Measurements from ENCODE around the gene LRP1.

LRP1 gene

DNA sequence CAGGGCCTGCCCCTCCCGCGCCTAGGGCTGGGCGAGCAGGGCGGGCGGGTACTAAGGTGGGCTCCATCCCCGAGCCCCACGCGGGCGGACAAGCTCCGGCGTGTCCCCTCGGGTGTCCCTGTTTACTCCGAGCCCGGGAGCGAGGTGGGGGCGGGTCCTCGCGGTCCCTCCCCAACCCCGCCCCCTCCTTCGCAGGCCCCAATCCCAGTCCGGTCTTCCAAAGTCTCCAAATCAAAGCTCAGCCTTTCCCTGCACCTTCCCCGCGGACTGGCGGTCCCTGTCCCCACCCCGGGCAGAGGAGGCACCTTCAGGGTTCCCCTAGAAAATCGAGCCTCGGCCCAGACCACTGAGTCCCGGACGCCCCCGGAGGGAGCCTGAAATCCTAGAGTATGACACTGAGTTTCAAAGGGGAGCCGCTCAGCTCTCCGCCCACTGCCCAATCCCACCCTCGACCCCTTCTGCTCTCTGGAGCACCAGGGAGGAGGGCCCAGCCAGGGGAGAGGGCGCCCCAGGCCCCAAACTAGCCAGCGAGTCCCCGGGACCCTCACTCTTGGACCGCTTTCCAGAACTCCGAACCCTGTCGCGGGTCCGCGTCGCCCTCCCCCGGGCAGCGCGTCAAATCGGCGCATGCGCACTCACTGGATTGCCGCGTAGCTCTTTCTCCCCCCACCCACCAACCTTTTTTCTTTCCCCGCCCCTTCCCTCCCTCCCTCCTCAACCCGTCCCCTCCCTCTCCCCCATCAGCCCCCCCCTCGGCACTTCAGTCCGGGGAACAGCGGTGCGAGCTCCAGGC is at the start of gene LRP1:
Gene LRP1 (plus strand): TSS at position 758 of the 793 bp plus-strand sequence. CDS start 482 bp downstream, outside the sequence.
- no peak for FAIRE-seq

- FAIRE-seq: peak; percentile 95
Measured at GRCh38 chr12:57078519-57079404, 49.5 kb upstream of the LRP1 start, which contains the start of gene NEMP1. Gene NEMP1, minus strand, starts transcription at chr12:57078791. Its CDS starts 46 bp downstream, at chr12:57078745.

DNA sequence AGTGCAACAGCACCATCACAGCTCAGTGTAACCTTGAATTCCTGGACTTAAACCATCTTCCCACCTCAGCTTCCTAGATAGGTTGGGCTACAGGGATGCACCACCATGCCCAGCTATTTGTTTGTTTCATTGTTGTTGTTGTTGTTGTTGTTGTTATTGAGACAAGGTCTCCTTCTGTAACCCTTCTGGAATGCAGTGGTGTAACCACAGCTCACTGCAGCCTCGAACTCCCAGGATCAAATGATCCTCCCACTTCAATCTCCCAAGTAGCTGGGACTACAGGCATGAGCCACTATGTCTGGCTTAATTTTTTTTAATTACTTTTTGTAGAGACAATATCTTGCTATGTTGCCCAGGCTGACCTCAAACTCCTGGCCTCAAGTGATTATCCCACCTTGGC is 48.5 kb upstream of the LRP1 start:
- no peak for FAIRE-seq

DNA sequence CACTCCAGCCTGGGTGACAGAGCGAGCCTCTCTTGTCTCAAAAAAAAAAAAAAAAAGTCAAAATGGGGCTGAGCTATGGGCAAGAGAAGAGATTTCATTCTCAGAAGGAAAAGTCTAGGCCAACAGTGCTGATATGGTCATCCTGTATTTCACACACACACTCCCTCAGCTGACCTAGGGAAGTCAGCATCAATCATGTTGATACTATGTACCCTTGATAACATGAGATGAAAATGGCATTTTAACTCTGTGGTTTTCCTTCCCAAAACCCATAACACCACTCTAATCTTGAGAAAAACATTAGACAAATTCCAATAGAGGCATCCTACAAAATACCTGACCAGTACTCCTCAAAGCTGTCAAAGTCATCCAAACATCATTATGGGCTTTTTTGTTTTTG is 47.4 kb upstream of the LRP1 start:
- FAIRE-seq: no peak

DNA sequence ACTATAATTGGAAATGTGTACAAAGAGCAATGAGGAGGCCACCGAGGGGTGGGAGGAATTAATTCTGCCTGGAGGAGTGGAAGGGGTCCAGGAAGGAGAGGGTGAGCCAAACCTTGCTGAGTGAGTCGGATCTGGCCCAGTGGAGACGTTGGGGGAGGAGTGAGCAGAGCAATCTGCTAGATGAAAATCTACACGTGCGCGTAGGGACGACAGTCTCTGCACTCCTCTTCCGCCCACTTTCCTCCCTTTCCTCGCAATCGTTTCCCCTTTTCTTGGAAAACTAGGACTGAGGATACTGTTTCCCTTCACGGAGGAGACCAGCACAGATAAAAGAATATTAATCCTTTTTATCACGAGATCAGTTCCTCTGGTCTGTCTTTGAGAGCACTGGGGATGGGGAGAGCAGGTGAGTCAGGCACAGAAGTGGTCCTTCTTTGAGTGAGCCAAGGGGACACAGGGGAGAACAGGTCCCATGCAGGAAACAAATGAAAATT is 42.2 kb upstream of the LRP1 start:
- FAIRE-seq: no peak

DNA sequence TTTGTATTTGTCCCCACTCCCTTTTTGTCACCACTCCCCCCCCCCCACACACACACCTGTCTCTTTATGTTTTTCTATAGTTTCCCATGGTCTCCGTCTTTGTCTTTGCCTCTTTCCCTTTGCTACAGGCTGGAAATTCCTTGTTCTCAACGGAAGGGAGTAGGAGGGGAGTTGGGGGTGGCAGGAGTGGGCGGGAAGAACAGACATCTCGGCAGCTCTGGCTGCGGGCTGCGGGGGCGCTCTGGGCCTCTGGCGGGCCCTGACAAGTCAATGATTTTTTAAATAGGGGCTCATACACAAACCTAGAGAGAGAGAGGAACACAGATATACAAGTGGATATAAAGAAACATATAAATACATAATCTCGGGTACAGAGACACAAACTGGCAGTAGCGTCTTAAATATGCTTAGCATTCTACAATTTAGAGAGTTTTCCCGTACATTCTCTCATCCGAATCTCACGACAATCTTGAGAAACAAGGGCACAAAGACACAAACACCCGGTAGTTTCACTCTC is 41.7 kb upstream of the LRP1 start:
- FAIRE-seq: no peak

GRCh38 chr12:57087010-57087690 is 41.1 kb upstream of the LRP1 start:
- FAIRE-seq: no peak

- FAIRE-seq: no peak
Measured at GRCh38 chr12:57087691-57088353, 40.5 kb upstream of the LRP1 start.

DNA sequence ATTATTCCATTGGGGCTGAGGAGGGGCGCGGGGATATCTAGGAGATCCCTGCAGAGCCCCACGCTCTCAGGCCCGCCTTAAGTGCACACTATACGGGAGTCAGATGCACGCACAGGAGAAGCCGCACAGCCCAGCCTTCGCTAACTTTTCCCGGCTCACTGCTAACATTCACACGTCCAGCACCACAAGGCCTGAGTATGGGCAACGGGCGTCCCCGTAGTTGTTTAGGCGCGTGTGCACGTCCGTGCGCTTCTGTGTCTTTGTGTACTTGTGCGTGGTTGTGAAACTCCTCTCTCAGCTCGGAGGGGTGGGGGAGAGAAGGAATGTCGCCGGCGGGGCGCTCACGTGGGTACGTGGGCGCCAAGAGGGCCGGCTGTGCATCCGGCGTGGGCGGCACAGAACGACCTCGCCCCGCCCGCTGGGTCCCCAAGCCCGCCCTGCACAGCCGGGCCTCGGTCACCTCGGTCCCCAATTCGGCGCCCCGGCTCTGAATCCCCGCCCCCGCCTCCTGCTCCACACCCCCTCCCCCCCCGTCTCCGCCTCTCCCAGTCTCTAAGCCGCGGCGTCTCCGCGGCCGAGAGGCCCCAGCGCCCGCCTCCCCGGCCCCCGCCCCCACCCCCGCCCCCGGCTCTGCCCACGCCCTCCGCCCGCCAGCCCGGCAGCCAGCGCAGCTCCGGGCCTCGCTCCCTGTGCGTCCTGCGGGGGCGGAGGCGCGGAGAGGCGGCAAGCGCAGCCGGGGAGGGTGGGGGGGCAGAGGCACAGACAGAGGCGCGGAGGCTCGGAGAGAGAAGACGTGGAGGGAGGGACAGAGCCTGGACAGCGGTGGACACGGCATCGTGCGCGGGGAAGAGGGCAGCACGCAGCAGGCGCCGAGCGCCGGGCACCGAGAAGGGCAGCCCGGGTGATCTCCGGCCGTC is 39.7 kb upstream of the LRP1 start, which contains the start of gene NAB2:
Gene NAB2 (plus strand): TSS at position 761 of the 917 bp plus-strand sequence. CDS start 158 bp downstream, outside the sequence.
- no peak for FAIRE-seq

DNA sequence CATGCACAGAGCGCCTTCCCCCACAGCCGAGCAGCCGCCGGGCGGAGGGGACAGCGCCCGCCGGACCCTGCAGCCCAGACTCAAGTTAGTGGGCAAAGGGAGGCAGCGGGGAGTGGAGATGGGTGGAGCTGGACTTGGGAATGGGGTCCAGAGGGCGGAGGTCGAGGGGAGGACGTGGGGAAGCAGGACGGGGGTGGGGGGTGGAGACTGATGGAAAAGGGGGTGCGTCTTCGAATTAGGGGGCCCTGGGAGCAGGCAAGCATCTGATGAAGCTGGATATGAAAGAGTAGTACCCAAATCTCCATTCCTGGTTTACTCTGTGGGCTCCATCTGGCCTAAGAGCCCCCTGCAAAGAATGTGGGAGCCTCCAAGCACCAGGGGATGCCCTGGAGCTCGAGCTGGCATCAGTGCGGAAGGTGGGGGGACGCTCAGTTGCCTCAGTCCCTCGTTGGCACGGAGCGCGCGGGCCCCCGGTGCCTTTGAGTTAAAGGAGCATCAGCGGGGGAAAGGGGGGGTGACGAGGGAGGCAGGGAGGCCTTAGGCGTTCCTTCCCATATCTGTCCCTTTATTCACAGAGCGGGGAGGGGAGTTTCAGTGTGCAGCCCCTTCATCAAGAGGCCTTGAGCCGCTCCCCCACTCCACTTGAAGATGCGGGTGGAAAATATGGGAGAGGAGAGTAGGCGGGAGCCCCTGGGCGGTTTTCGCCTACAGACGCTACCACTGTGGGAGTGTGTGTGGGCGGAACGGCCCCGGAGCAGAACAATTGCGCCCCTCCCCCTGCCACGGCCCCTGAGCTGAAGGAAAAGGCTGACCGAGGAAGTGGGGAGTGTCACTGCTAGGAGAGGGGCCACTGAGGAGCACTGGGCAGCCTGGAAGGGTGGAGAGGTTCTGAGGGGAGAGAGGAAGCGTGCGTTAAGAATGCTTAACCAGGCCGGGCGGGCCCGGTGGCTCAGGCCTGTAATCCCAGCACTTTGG is 38.7 kb upstream of the LRP1 start:
- FAIRE-seq: no peak

DNA sequence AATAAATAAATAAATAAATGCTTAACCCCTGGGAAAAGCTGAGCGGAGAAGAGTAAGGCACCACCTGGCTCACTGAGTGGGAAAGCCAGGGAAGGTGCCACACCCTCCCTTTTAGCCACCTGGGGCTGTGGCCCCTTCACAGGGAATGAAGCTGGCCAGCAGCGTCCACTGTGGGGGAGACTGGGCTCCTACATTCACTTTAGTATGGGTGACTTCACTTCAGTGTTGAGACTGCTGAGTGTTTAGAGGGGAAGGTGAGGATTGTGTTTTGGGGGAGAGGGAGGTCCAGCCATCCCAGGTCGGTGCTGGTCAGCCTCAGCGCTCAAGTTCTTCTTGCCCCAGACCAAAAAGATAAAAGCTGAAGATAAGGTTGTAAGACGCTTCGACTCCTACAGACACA is 37.8 kb upstream of the LRP1 start:
- FAIRE-seq: no peak

GRCh38 chr12:57090924-57091637 is 37.2 kb upstream of the LRP1 start:
- no peak for FAIRE-seq

GRCh38 chr12:57091638-57092528 is 36.4 kb upstream of the LRP1 start:
- no peak for FAIRE-seq

DNA sequence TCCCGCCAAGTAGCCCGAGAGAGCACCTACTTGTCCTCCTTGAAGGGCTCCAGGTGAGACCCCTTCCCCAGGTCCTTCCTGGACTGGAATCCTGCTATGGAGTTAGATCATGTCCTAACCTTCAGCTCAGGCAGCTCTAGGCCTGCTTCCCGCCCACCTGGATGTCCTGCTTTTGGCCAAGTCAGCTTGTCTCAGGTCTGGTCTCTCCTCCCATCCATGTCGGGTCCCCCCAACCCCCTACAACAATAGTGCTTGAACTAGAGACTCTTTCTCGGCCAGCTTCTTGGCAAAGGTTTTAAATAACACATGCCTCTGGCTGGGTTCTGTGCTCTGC is 35.8 kb upstream of the LRP1 start:
- FAIRE-seq: no peak

- FAIRE-seq: no peak
Measured at GRCh38 chr12:57092876-57093414, 35.3 kb upstream of the LRP1 start.

GRCh38 chr12:57093415-57094207 is 34.7 kb upstream of the LRP1 start:
- no peak for FAIRE-seq

Data from colon (tissue), 2 donors.